HT1080 (cell line): Measurements from ENCODE around the gene VWA1. TPM values are rescaled to one million over a fixed set of nuclear protein-coding genes. Genes with fewer than 3 reads are reported as not detected.
"Not testable (repeated sequence)": the region's sequence is repeated elsewhere in the genome, so short reads cannot be mapped to it uniquely, and the experiment has no call there.

Experiments used
- DNase-seq: peaks from one replicate; pipeline ENCODE4 v3.0.0-alpha.2; 2015; ENCODE audit warnings: low read depth
- total RNA-seq: library from RNA; depleted of rRNA; stranded (reverse); fragments of >200 nt; shearing (Covaris generic); gene quantifications from 2 replicates; pipeline ENCODE4 v1.2.3, GENCODE V29; 2014; rRNA removed

Gene VWA1
- total RNA-seq, 1 experiment from 2014 or later, result 0.05 TPM

GRCh38 chr1:1482856-1483255 is 47.4 kb downstream of the VWA1 start:
- no peak for DNase-seq

GRCh38 chr1:1483714-1484113 is 48.2 kb downstream of the VWA1 start:
- no peak for DNase-seq

GRCh38 chr1:1484976-1485750 is 49.7 kb downstream of the VWA1 start:
- DNase-seq, result not testable (repeated sequence)

- DNase-seq, result not testable (repeated sequence)
Measured at GRCh38 chr1:1485755-1486317, 50.3 kb downstream of the VWA1 start.

- no peak for DNase-seq
Measured at GRCh38 chr1:1487701-1488100, 52.2 kb downstream of the VWA1 start.

GRCh38 chr1:1489231-1489630 is 53.7 kb downstream of the VWA1 start:
- DNase-seq, result no peak

GRCh38 chr1:1489861-1490260 is 54.4 kb downstream of the VWA1 start:
- no peak for DNase-seq

GRCh38 chr1:1490633-1491230 is 55.2 kb downstream of the VWA1 start:
- DNase-seq, result no peak

GRCh38 chr1:1491601-1492000 is 56.1 kb downstream of the VWA1 start:
- no peak for DNase-seq

Other genes starting within 250 kb of the VWA1 start
- gene TNFRSF18, start 229.1 kb upstream of the VWA1 start, total RNA-seq, result not detected in 2 replicates
- gene TNFRSF4, start 221.5 kb upstream of the VWA1 start, total RNA-seq, result 0.88 TPM in 1 of 2 replicates, not detected in the other
- 110 and 119 TPM in 2 replicates for gene SDF4, start 203.7 kb upstream of the VWA1 start, total RNA-seq
- gene B3GALT6, start 203.5 kb upstream of the VWA1 start, total RNA-seq, result 27.3 and 37.6 TPM in 2 replicates
- 0.40 and 1.5 TPM in 2 replicates for gene C1QTNF12, start 189.0 kb upstream of the VWA1 start, total RNA-seq
- gene UBE2J2, start 161.8 kb upstream of the VWA1 start, total RNA-seq, result 125 and 139 TPM in 2 replicates
- 0.20 and 0.59 TPM in 2 replicates for gene SCNN1D, start 155.3 kb upstream of the VWA1 start, total RNA-seq
- gene ACAP3, start 127.8 kb upstream of the VWA1 start, total RNA-seq, result 28.9 and 34.9 TPM in 2 replicates
- gene PUSL1, start 127.1 kb upstream of the VWA1 start, total RNA-seq, result 42.0 and 43.9 TPM in 2 replicates
- gene INTS11, start 111.0 kb upstream of the VWA1 start, total RNA-seq, result 142 and 143 TPM in 2 replicates
- gene CPTP, start 110.9 kb upstream of the VWA1 start, total RNA-seq, result 36.8 and 55.0 TPM in 2 replicates
- gene TAS1R3, start 104.4 kb upstream of the VWA1 start, total RNA-seq, result 0.03 and 0.08 TPM in 2 replicates
- 113 and 118 TPM in 2 replicates for gene DVL1, start 86.3 kb upstream of the VWA1 start, total RNA-seq
- 0.11 and 0.50 TPM in 2 replicates for gene MXRA8, start 77.1 kb upstream of the VWA1 start, total RNA-seq
- 318 and 349 TPM in 2 replicates for gene AURKAIP1, start 60.5 kb upstream of the VWA1 start, total RNA-seq
- 74.6 and 96.1 TPM in 2 replicates for gene CCNL2, start 36.4 kb upstream of the VWA1 start, total RNA-seq
- gene MRPL20, start 28.4 kb upstream of the VWA1 start, total RNA-seq, result 319 and 342 TPM in 2 replicates
- not detected in 2 replicates for gene ANKRD65, start 14.4 kb upstream of the VWA1 start, total RNA-seq
- 0.03 TPM in 1 of 2 replicates, not detected in the other for gene ATAD3C, start 14.0 kb downstream of the VWA1 start, total RNA-seq
- gene ATAD3B, start 36.1 kb downstream of the VWA1 start, total RNA-seq, result 57.0 and 59.0 TPM in 2 replicates
- 93.9 and 96.6 TPM in 2 replicates for gene ATAD3A, start 76.5 kb downstream of the VWA1 start, total RNA-seq
- gene TMEM240, start 104.9 kb downstream of the VWA1 start, total RNA-seq, result 3.1 TPM in 1 of 2 replicates, not detected in the other
- 69.6 and 99.4 TPM in 2 replicates for gene SSU72, start 139.2 kb downstream of the VWA1 start, total RNA-seq
- 0.20 and 0.66 TPM in 2 replicates for gene FNDC10, start 164.4 kb downstream of the VWA1 start, total RNA-seq
- 11.0 and 12.6 TPM in 2 replicates for gene MIB2, start 179.8 kb downstream of the VWA1 start, total RNA-seq
- gene MMP23B, start 196.5 kb downstream of the VWA1 start, total RNA-seq, result not detected in 2 replicates
- 19.3 and 21.9 TPM in 2 replicates for gene CDK11B, start 223.3 kb downstream of the VWA1 start, total RNA-seq